Dendritic cell treated with granulocyte-macrophage colony-stimulating factor and Interleukin-4, amounts not matched to agents 40 ng/mL and 50 ng/mL, for 4 days (primary cell): Measurements from ENCODE around the gene SYT8.
A peak's percentile ranks its signal among the peaks of the same experiment; 100 is the strongest.

Experiments used
- H3K27ac Mint-ChIP-seq: one replicate; pipeline ENCODE4 v1.8.0; 2022; ENCODE audit warnings: mild to moderate bottlenecking, mixed read lengths
- H3K27me3 Mint-ChIP-seq: one replicate; pipeline ENCODE4 v1.8.0; 2022; ENCODE audit warnings: mild to moderate bottlenecking, mixed read lengths
- H3K36me3 Mint-ChIP-seq: one replicate; pipeline ENCODE4 v1.8.0; 2022; ENCODE audit warnings: low read depth, mixed read lengths
- H3K4me1 Mint-ChIP-seq: one replicate; pipeline ENCODE4 v1.8.0; 2022; ENCODE audit warnings: low read depth, mixed read lengths
- H3K4me3 Mint-ChIP-seq: one replicate; pipeline ENCODE4 v1.8.0; 2022; ENCODE audit warnings: mild to moderate bottlenecking, moderate library complexity, mixed read lengths
- H3K9me3 Mint-ChIP-seq: one replicate; pipeline ENCODE4 v1.8.0; 2022; ENCODE audit warnings: mixed read lengths
- intact Hi-C: fragments of 100-400 bp; cut with micrococcal nuclease; formaldehyde crosslinking; loops from one replicate; pipeline ENCODE4 v1.15.0; 2022

SYT8 gene

DNA sequence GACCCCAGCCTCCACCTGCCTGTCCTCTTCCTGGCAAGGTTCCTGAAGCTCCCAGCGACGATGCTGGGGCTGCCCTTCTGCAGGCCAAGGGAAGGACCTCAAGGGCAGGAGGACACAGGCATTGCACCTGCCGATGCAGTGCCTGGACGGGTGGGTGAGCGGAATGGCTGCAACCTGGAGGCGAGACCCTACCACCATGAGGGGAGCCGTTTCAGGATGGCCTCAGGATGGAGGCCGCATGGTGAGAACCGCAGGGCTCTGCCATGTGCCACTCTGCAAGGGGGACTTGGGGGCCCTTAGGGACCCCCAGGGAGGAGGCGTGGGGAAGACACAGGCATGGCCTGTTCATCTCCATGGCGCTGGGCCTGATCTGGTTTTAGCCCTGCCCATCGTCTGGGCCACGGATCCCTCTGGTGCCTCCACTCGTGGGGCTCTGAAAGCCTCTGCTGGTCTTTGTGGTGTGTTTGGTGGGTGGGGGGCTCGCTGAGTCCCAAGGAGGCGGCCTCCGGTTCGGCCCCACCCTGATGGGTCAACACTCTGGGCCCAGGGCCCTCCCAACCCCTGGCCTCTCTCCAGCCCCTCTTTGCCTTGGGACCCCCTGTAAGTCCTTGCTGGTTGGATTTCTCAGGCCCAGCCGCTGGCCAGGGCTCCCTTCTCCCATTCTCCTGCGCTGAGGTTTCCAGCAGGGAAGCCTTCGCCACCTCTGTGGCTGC, 16.8 kb downstream of the SYT8 start:
- intact Hi-C loops: no loop called here
- peaks cover 98% of the 10 kb centered on the region for H3K4me1 Mint-ChIP-seq
- no peaks in the 10 kb centered on the region for H3K27me3 Mint-ChIP-seq
- no peaks in the 10 kb centered on the region for H3K9me3 Mint-ChIP-seq
- peak overlapping the region; percentile 88 for H3K4me3 Mint-ChIP-seq
- H3K27ac Mint-ChIP-seq: peak overlapping the region; percentile 86
- H3K36me3 Mint-ChIP-seq: peaks cover 58% of the 10 kb centered on the region

DNA sequence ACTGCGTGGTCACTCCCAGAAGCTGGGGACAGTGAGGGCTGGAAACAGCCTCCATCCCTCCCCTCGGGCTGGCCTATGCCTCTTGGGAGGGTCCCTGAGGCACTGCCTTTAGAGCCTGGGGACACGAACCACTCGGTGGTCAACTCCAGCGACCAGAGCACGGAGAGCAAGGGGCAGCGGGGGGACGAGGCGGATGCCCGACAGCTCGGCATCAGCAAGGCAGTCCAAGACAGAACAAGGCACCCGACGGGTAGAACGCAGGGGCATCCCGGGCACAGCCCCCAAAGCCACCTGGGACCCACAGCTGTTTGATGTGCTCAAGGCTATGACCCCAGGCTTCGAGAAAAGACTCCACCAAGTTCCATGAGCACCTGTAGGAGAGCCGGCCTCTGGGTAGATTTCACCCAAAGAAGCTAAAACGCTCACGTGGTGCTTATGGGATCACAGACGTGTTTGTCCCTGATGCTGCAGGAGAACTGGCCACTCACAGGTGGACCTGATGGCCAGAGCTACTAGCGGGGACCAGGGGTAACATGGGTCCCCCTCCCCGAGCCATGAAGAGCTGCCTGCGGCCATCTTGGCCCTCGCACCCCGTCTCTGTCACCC, 17.6 kb downstream of the SYT8 start:
- Mint-ChIP-seq H3K27me3 (no peaks in the 10 kb centered on the region), H3K27ac (peak overlapping the region; percentile 86), H3K4me3 (peak overlapping the region; percentile 88), H3K4me1 (peaks cover 97% of the 10 kb centered on the region), H3K36me3 (peaks cover 50% of the 10 kb centered on the region), H3K9me3 (no peaks in the 10 kb centered on the region)
- intact Hi-C loops: no loop called here

DNA sequence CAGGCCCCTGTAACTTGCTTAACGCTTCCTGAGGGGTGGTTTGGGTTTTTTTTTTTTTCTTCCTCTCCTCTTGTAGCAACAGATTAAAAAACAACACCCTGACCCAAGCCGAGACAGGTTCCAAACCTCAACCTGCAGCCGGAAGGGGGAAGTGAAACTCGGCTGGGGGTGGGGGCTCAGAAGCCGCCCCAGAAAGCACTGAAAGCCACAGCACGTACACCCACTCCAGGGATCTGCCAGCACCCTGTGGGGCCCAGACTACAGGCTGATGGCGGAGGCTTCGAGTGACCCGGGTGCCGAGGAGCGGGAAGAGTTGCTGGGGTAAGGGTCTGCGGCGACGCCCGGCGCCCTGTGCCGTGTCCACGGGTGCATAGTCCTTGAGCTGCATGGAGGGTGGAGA, 18.1 kb downstream of the SYT8 start, which contains the start of gene LSP1:
Gene LSP1 (plus strand): TSS at position 208 of the 400 bp plus-strand sequence. CDS start 61 bp downstream, at position 269.
- Mint-ChIP-seq H3K4me3 (peak within 1 kb of the TSS; percentile 88), H3K27ac (peak within 1 kb of the TSS; percentile 86), H3K27me3 (no peaks in the 10 kb centered on the region), H3K36me3 (peaks cover 48% of the 10 kb centered on the region), H3K9me3 (no peaks in the 10 kb centered on the region), H3K4me1 (peaks cover 97% of the 10 kb centered on the region)
- intact Hi-C loops: no loop called here

DNA sequence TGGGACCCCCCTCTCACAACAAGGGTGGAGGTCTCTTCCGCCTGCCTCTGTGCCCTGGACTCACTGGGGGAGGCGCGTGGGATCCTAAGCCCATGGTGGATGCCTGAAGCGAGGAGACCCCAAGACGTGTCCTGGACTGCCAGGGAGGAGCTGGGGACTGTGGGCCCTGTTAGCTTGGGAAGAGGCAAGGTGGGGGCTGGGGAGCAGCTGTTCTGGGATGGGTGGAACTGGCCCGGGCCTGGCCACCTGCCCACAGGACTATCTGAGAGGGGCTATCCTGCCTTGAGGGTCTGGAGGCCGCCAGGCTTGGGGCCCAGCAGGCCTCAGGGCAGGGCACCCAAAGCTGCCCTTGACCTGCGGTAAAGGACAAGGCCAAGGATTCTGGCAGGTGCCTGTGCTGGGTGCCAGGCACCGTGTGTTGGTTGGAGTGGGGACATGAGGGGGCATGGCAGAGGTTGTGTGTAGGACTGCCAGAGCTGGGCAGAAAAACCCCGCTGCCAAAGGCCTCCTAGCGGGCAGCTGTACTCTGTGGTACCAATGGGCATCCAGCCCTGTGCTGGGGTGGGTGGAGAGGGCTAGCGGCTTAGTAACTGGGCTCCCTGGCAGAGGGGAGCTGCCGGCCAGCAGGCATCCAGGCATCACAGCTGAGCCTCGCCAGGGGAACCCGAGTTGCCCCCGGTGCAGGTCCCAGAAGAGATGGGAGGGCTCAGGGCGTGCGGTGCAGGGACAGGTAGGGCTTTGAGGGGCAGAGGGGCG, 18.8 kb downstream of the SYT8 start:
- intact Hi-C loops: no loop called here
- Mint-ChIP-seq H3K4me1 (peaks cover 97% of the 10 kb centered on the region), H3K27ac (peak overlapping the region; percentile 86), H3K4me3 (peak overlapping the region; percentile 88), H3K36me3 (peaks cover 48% of the 10 kb centered on the region), H3K9me3 (no peaks in the 10 kb centered on the region), H3K27me3 (no peaks in the 10 kb centered on the region)

DNA sequence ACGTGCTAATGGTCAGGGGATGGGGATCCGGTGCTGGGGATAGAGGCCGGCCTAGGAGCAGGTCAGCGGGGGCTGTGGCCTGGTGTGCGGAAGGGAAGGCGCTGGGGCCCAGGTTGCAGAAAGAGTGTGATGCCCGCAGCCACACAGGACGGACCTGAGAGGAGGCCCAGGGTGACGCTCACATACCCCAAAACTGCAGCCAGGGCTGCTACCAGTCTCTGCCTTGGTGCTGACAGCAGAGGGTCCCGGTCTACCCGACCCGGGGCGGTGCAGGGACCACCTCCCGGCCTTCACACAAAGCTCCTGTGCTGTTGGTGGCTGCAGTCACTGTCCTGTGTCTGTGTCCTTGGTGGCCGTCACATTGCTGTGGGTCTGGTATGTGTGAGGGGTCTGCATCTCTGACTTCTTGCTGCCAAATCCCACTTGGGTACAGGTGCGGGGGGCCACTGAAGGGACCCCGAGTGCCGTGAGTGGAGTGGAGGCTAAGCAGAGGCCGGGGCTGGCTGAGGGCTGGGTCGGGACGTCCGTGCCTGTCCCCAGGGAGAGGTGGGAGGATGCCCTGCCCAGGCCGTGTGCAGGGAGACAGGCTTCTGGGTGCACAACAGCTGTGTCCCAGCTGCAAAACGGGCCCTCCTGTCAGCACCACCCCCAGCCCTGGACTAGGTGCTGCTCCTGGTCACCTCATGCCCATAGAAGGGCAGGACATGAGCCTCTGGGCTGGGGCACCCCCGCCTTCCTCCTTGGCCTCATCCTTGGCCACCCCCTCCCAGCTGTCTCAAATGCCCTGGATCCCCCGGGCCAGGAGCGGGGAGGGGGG, 19.6 kb downstream of the SYT8 start:
- peaks cover 48% of the 10 kb centered on the region for H3K36me3 Mint-ChIP-seq
- H3K9me3 Mint-ChIP-seq: no peaks in the 10 kb centered on the region
- intact Hi-C loops: no loop called here
- H3K4me1 Mint-ChIP-seq: peaks cover 92% of the 10 kb centered on the region
- peak overlapping the region; percentile 86 for H3K27ac Mint-ChIP-seq
- peak overlapping the region; percentile 88 for H3K4me3 Mint-ChIP-seq
- no peaks in the 10 kb centered on the region for H3K27me3 Mint-ChIP-seq

DNA sequence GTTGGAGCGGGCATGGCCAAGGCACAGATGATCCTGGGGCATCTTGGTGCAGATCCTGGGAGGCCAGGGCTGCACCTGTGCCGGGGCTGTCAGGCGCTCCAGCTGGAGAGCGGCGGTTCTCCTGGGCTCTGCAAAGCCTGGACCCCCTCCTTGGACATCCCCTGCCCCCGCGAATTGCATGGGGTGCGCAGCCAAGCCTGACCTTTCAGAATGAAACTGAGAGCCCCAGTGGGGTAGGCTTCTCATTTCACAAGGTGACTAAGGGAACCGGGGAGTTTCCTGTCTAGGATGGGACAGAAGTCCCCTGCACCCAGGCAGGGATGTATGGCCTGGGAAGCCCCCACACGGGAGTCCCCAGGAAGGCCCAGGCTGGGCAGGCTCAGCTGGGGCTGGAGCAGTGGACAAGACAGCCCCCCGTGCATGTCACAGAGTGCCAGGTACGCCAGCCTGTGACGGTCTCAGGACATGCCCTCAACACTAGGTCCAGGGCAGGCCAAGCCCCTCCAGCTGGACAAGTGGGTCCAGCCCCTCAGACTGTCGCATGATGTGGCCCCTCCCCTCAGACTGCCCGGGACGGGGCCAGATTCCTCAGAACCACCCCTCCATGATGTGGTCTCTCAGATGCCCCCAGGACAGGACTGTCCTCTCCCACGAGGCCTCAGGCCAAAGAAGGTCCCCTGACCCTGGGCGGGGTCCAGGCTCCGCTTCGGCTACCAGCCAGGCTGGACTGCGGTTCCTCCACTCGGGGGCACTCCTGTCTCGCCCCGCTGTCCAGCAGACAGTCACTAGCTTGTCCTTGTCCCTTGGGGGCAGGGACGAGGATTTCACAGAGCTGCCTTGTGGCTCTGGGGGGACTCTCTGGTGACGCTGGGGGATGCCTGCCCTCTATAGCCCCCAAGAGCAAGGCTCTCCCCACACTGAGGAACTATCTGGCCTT, 20.4 kb downstream of the SYT8 start:
- Mint-ChIP-seq H3K36me3 (peaks cover 48% of the 10 kb centered on the region), H3K27ac (no peak overlapping the region), H3K27me3 (no peaks in the 10 kb centered on the region), H3K4me1 (peaks cover 84% of the 10 kb centered on the region), H3K4me3 (peak overlapping the region; percentile 88), H3K9me3 (no peaks in the 10 kb centered on the region)
- intact Hi-C loops: no loop called here

DNA sequence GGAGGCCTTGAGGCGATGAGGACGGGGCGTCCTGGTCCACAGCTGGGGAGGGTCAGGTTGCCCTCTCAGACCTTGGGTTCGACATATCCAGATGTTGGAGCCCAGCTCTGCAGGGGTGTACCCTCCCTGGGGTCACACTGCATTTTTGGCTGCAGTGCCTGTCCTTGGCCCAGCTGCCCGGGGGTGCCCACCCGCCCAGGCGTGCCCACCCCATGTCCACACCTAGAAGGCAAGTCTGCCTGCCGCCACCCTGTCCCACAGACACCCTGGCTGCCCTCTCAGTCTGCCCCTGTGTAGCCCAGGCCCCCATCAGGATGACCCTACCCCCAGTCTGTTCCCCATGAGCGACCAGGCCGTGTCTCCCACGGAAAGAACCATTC, 21.1 kb downstream of the SYT8 start:
- H3K4me1 Mint-ChIP-seq: peaks cover 78% of the 10 kb centered on the region
- peak overlapping the region; percentile 36 for H3K27ac Mint-ChIP-seq
- no peaks in the 10 kb centered on the region for H3K27me3 Mint-ChIP-seq
- no peaks in the 10 kb centered on the region for H3K9me3 Mint-ChIP-seq
- peaks cover 48% of the 10 kb centered on the region for H3K36me3 Mint-ChIP-seq
- peak overlapping the region; percentile 55 for H3K4me3 Mint-ChIP-seq
- intact Hi-C loops: no loop called here

DNA sequence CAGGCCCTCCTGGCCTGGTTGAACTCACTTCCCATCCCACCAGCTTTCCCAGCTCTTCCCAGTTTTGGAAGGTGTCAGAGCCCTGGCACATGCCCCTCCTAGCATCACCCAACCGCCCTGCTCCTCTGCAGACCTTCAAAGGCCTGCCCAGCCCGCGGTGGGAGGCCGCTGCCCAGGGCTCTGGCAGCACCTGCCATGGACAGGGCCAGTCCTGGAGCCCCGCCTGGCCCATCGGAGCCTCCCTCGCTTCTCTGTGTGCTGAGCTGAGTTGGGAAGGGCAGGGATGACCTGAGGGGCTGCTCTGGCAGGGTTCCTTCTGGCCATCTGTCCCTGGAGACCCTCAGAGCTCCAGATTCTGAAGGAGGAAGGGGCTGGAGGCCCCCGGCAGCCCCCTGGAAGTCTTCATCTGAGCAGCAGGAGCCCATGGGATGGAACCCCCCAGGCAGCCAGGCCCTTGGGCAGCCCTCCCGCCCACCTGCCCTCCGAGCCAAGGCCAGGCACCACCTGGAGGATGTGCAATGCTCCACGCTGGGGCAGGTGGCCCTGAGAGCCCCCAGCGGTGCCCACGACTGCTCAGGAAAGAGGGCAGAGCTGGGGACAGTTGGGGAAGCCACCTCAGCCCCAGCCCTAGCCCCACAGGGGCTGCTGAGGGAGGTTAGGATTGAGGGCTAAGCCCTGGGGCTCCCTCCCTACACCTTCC, 21.7 kb downstream of the SYT8 start:
- Mint-ChIP-seq H3K27me3 (no peaks in the 10 kb centered on the region), H3K9me3 (no peaks in the 10 kb centered on the region), H3K4me3 (peak overlapping the region; percentile 55), H3K36me3 (peaks cover 48% of the 10 kb centered on the region), H3K27ac (peak overlapping the region; percentile 36), H3K4me1 (peaks cover 72% of the 10 kb centered on the region)
- intact Hi-C loops: no loop called here

DNA sequence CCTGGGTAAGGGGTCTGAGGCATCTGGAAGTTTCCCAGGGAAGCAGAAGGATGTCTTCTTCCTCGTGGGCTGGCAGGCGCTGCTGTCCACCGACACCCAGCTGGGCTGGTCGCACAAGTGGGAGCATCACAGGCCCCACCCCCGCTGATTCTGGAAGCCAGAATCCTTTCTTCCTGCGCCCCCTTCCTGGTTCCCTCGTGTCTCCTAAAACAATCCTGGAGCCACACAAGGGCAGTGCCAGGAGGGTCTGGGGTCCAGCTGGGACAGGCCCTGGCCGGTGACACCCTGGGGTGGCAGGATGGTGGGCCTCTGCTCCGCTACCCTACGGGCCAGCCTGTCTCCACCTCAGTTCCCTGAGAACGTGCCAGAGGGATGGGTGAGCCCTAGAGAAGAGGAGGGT, 22.3 kb downstream of the SYT8 start:
- no peak overlapping the region for H3K4me3 Mint-ChIP-seq
- peaks cover 66% of the 10 kb centered on the region for H3K4me1 Mint-ChIP-seq
- H3K36me3 Mint-ChIP-seq: peaks cover 48% of the 10 kb centered on the region
- intact Hi-C loops: no loop called here
- no peaks in the 10 kb centered on the region for H3K9me3 Mint-ChIP-seq
- no peaks in the 10 kb centered on the region for H3K27me3 Mint-ChIP-seq
- peak overlapping the region; percentile 57 for H3K27ac Mint-ChIP-seq

DNA sequence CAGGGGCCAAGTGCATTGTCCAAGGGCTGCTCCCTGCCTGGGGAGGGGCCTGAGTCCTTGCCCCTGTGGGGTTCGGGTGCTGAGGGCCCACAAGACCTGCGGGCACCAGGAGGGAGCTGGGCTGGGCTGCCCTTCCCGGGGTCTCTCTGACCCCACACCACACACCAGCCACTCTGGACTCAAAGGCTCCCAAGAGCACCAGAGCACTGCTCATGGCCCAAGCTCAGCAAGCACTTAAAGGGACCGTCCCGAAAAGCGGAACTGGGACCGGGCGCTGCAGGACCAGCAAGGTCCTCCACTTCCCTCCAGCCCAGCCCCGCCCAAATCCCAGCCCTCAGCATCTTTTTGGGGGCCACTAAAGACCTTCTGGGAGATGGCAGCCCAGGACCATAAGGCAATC, 23.4 kb downstream of the SYT8 start:
- Mint-ChIP-seq H3K9me3 (no peaks in the 10 kb centered on the region), H3K4me1 (peaks cover 55% of the 10 kb centered on the region), H3K27ac (peak overlapping the region; percentile 57), H3K36me3 (peaks cover 43% of the 10 kb centered on the region), H3K27me3 (no peaks in the 10 kb centered on the region), H3K4me3 (peak overlapping the region; percentile 11)
- intact Hi-C loops: no loop called here

DNA sequence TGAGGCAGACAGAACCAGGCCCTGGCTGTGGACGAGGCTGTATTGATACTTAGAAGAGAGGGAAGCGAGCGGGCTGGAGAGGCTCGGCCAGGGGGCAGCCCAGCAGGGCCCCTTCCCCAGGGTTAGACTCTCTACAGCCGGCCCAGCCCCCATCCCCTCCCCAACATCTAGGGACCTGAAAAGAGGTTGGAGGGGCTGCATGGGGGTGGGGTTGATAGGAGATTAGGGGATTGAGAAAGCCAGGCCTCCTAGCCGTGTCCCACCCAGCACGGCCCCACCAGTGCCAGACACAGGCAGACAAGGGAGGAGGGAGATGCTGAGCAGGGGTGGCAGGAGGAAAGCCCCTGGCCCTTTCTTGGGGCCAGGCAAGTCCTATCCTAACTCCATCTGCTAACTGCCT, 23.8 kb downstream of the SYT8 start:
- no peaks in the 10 kb centered on the region for H3K27me3 Mint-ChIP-seq
- intact Hi-C loops: no loop called here
- peaks cover 39% of the 10 kb centered on the region for H3K36me3 Mint-ChIP-seq
- H3K9me3 Mint-ChIP-seq: no peaks in the 10 kb centered on the region
- no peak overlapping the region for H3K4me3 Mint-ChIP-seq
- no peak overlapping the region for H3K27ac Mint-ChIP-seq
- H3K4me1 Mint-ChIP-seq: peaks cover 51% of the 10 kb centered on the region

DNA sequence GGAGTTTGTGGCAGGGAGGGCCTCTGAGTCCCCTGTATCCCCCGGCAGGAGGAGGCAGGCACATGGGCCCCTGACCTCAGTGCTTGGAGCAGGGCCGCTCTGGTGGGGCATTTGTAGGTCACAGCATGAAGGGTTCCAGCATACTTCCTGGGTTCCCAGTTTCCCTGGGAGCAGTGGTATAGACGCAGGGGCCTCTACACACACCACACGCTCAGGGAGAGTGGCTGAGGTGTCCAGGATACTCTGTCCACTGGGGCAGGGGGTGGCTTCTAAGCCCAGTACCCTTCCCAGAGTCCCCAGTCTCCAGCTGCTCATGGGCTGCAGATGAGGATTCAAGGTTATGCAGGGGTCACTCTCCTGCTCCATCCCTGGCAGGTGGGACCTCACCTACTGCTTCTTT, 24.2 kb downstream of the SYT8 start:
- Mint-ChIP-seq H3K4me3 (no peak overlapping the region), H3K4me1 (peaks cover 47% of the 10 kb centered on the region), H3K36me3 (peaks cover 35% of the 10 kb centered on the region), H3K27ac (no peak overlapping the region), H3K9me3 (no peaks in the 10 kb centered on the region), H3K27me3 (no peaks in the 10 kb centered on the region)
- intact Hi-C loops: no loop called here
